Measurements from ENCODE around the gene EFCAB7.

The EFCAB7 gene

DNA sequence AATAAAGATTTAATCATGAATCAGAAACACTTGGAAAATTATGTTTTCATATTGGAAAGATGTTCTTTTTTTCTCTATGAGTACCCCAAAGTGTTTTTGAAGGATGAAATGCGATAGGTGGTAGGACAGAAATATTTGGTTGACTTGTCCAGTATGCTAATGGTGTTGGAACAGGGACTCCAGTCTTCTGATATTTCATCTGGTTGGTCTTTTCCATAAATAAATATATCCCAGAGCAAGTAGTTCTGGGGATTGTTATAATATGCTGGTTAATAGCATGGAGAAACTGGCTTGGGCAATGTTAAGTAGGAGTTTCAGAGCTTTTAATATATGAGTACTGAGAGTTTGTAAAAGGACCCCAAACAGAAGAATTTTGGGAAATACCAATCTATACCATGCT, 78.6 kb downstream of the EFCAB7 start:
- no peak for DNase-seq (ENCODE audit: low read depth in 2 of 2, low spot score in 1 of 2)

DNA sequence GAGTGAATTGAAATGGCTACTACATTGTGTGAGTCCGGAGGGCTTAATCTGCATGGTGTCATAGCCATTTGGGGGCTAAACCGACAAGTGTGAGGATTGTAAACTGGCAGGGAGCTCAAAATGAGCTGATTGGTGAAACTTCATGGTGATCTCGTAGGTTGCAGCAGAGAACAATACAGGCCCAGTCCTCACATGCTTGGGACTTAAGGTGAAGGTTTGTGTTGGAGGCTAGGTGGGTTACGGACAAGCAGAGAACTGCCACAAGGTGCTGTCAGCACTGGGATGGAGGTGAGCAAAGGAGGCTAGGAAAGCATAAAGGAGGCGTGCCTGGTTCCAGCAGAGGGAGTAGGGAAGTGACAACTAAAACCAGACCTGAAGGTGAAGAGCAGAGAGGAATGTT, 79.3 kb downstream of the EFCAB7 start:
- DNase-seq (ENCODE audit: low read depth in 2 of 2, low spot score in 1 of 2): no peak

DNA sequence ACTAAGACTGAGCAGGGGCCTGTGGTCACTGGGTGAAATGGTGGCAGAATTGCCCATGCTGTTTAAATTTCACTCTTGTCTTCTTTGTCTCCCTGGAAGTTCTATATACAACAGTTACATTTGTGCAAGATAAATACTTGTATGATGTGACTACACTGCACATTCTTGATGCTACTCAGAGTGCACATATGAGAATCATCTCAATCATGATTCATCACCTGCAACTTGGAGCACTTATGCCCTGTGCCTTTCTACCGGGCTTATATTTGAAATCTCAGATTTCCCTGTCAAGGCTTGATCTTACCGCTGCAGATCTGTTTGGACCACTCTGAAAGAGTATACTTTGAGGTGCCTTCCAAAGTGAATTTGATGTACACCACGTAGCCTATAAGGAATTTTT, 80.5 kb downstream of the EFCAB7 start:
- DNase-seq (ENCODE audit: low read depth in 2 of 2, low spot score in 1 of 2): no peak

DNA sequence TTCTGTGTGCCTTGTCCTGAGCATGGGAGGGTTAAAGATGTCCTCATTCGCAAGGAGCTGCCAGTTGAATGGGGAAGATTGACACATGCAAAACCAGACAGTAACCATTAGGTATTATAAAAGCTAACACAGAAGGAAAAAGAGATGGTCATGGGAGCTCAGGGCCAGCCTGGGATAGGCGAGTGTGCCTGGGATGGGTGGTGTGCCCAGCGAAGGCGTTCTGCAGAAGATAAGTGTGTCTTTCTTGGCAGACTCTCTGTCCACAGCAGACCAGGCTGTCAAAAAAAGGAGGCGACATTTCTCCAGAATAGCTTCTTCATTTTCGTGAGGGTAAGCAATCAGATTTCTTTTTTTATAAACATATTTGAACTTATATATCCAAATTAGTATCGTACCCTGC, 84.0 kb downstream of the EFCAB7 start:
- no peak for DNase-seq (ENCODE audit: low read depth in 2 of 2, low spot score in 1 of 2)

DNA sequence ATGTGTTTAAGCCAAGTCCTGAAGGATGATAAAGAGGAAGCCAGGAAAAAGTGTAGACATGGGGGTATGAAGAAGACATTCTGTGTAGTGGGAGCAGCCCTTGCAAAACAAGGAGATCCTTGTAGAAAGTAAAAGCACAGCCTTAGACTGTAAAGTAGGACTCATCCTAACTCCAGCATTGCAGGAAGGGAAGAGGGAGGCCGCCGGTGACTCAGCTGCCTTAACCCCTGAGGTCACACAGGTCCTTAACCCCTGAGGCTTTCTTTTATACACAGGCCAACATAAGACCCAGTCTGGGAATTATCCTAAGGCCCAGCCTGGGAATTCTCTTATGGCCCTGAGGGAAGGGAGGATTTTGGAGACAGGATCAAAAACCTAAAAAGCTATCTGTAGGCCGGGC, 87.9 kb downstream of the EFCAB7 start:
- no peak for DNase-seq (ENCODE audit: low read depth in 2 of 2, low spot score in 1 of 2)

DNA sequence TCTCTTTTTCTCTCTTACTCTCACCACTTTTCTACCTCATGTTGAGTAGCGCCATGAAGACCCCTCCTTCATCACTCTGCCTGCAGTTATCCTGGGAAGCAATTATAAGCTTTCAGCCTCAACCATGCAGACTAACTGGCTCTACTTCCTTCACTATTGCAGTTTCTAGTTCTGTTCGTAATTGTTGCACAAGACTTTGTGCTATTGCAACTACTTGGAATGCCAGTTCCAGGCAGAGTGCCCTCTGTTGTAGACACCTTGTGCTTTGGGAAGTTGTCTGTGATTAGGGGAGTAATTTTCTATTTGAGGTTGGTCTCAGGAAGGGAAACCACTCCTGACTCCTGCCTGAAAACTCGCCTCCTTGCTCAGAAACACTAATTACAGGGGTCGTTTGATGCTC, 89.2 kb downstream of the EFCAB7 start:
- DNase-seq (ENCODE audit: low read depth in 2 of 2, low spot score in 1 of 2): no peak

DNA sequence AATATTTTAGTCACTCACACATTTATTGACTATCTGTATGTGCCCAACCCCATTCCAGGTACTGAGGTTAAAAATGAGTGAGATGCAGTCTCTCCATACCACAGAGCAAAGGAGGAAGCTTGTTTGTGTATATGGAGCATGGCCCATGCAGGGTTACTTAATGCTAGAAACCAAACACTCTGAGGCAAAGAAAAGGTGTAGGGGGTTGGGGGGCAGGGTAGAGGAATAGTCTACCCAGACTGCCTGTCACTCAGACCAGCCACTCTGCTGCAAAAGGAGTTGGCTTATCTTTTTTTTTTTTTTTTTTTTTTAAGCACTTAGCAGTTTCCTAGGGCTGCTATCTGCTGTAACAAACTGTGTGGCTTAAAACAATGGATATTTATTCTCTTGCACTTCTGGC, 89.6 kb downstream of the EFCAB7 start:
- DNase-seq (ENCODE audit: low read depth in 2 of 2, low spot score in 1 of 2): no peak

DNA sequence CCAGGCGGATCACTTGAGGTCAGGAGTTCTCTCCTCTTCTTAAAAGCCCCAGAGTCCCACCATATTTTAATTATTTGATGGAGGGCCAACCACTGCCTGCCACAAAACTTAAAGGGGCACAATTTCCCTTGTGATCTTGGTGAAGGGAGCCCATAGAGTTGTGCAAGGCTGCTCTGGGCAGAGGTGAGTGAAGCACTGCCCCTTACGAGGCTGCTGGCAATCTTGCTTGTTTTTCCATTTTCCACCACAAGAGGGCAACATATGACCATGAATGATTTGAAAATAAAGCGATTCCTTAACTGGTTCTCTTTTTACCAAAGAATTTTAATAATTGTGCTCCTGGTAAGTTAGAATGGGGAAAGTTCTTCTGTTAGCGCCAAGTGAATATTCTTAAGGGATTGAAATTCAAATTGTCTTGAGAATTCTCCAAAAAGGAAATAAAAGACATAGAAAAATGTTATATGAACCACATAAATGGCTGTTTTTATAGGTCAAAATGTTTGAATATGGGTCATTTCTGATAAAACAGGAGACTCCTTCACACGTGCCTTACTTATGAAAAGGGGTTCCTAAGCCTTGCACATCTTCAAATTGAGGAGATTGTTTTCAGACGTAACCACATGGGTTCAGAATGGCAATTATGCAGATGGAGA, 92.6 kb downstream of the EFCAB7 start:
- DNase-seq (ENCODE audit: low read depth in 2 of 2, low spot score in 1 of 2): peak; percentile 19 to 45

DNA sequence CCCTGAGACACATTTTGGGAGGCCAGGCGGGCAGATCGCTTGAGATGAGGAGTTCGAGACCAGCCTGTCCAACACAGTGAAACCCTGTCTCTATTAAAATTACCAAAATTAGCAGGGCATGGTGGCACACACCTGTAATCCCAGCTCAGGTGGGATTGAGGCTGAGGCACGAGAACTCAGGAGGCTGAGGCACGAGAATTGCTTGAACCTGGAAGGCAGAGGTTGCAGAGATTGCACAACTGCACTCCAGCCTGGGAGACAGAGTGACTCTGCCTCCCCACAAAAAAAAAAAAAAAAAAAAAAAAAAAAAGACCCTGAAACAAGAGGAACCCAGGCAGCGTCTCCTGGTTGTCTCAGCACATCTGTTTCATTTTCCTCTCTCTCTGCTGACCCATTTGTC, 94.1 kb downstream of the EFCAB7 start:
- no peak for DNase-seq (ENCODE audit: low read depth in 2 of 2, low spot score in 1 of 2)

DNA sequence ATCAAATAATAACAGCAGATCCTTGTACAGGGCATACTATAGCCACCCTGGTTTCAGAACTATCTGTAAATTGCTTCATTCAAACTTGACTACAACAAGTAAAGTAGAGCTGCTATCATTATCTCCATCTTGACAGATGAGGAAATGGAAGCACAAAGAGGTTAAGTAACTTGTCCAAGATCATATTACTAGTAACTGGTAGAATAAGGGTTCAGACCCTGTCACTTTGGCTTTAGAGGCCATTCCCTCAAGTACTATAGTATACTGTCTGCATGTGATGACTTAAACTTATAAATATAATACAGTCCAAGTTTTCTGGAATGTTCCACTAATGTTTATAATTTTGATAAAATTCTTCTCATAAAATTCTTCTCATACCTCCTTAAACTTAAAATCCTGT, 94.7 kb downstream of the EFCAB7 start:
- DNase-seq (ENCODE audit: low read depth in 2 of 2, low spot score in 1 of 2): no peak

DNA sequence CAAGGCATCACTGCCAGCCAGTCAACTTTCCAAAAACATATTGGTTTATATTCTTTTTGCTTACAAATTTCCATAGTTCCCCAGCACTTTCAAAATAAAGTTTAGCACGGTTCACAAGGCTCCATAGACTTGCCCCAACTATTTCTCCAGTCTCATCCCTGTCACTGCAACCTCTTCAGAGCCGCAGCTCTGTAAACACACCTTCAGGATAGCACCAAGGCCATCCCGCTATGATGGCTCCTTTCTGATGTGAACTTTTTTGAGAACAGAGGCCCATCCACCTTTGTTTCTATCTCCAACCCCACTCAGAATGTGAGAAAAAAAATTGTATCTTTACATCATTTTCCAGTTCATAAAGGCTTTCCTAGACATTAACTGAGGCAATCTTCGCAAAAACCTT, 96.2 kb downstream of the EFCAB7 start:
- DNase-seq (ENCODE audit: low read depth in 2 of 2, low spot score in 1 of 2): no peak

DNA sequence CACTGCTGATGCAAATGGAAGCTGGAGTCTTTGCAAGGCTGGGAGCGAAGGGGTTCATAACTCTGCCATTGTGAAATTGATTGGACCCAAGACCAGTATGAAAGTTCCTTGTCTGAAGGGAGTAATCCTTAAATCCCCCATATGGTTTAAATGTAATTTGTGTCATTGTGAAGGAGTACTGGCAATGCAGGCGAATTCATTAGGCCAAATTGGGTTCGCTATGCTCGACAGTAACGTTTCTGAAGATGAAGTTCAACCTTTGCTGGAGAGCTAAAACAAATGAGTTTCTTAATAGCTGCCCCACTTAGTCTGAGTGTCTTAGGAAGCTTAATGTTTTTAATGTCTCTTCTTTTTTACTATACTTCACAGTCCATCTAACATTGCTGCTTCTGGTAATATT, 97.3 kb downstream of the EFCAB7 start:
- DNase-seq (ENCODE audit: low read depth in 2 of 2, low spot score in 1 of 2): no peak

DNA sequence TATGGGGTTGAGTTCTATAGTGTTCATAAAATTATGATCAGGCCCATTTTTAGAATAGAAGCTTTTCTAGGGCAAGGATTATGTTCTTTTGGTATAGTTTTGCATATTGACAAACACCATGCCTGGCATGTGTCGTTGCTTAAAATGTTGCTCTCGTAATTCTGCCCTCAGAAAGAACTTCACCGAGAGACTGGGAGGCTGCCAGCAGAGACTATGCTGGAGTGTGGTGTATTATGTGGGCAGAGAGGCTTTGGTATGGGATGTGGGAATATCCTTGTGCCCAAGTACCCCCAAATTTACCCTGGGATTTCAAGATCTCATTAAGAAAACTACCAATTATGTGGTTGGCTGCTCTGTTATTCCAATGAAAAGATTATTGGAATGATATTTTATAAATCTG, 97.8 kb downstream of the EFCAB7 start:
- no peak for DNase-seq (ENCODE audit: low read depth in 2 of 2, low spot score in 1 of 2)

DNA sequence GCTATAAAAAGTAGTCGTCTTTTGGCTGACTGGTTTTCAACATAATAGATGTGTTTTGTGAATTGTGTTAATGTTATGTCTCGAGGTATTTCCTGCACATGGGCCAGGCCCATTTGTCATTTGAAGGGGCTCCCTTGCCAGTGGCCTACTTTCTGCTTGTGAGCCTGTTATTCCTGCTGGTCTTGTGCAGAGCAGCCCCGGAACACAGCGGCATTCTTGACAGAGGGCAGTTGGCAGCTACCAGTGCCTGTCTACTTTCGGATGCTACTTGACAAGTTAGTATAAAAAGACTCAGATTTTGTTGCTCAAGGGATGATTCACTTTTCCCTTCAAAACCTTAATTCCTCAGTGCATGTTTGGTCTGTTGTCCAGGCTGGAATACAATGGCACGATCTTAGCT, 98.4 kb downstream of the EFCAB7 start:
- DNase-seq (ENCODE audit: low read depth in 2 of 2, low spot score in 1 of 2): no peak
